GF-D8 (cell line): ENCODE measurements around the gene PRUNE2.

Source experiments
- DNase-seq: peaks from one replicate; lab custom pipeline; 2025; lab: John Stamatoyannopoulos, UW

The PRUNE2 gene

GRCh38 chr9:76734716-76735115, 171.2 kb downstream of the PRUNE2 start:
- no peak for DNase-seq

- DNase-seq = no peak
Observed at GRCh38 chr9:76733096-76733495, 172.8 kb downstream of the PRUNE2 start.

DNA sequence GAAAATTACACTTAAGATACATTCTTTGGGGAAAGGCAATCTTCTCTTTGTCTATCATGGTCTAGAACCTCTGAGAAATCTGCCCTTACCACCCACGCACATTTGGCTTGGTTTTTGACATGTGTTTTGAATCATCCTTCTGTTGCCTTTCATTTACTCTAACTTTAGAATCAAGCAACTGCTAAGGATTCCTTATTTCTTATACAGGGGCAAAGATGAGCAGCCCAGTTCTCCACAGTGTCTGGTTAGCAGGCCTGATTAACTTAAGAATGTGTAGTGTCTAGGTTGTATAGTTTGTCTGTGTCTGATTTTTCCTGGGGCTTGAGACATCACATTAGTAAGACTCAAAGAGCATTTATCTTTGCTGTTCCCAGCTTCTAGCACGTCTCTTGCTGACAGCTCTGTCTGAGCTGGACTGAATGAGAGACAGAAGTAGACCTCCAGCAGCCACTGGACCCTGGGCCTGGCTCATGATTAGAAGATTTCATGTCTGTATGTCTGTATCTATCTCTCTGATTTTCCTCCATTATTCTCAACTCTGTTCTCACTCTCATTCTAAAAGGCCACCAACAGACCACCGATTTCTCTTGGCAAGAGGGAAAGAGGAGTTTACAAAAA, 173.5 kb downstream of the PRUNE2 start:
- DNase-seq = no peak

DNA sequence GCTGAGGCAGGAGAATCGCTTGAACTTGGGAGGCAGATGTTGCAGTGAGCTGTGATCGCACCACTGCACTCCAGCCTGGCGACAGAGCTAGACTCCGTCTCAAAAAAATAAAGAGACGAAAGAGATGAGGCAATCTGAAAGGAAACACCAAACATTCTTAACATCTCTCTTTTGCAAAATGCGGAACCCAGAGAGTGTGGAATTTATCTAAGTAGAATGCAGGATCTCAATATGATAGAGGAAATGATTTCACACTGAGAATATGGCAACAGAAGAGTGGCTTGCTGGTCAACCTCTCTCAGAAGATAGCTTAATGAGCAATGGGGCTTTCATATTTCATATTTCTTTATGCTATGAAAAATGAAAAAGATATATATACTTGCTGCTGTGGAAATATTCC, 175.1 kb downstream of the PRUNE2 start:
- no peak for DNase-seq

GRCh38 chr9:76729980-76730737, 175.8 kb downstream of the PRUNE2 start:
- DNase-seq = no peak

GRCh38 chr9:76729116-76729515, 176.8 kb downstream of the PRUNE2 start:
- no peak for DNase-seq

DNA sequence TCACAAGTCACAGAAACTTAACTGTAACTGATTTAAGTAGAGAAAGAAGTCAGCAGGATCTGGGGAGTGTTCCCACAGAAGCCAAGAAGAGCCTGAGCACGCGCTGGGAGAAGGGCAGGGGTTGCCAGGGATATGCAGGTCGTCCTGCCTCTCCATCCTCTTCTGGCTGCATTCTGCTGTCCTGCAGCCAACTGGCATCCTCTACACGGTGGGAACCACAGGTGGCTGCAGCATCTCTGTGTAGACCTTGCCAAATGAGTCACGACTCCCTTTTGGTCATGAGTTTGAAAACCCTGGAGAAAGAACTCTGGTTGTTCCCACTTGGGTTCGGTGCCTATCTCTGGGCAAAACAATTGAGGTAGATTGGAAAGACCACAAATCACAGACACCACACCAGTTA, 180.0 kb downstream of the PRUNE2 start:
- DNase-seq = no peak

DNA sequence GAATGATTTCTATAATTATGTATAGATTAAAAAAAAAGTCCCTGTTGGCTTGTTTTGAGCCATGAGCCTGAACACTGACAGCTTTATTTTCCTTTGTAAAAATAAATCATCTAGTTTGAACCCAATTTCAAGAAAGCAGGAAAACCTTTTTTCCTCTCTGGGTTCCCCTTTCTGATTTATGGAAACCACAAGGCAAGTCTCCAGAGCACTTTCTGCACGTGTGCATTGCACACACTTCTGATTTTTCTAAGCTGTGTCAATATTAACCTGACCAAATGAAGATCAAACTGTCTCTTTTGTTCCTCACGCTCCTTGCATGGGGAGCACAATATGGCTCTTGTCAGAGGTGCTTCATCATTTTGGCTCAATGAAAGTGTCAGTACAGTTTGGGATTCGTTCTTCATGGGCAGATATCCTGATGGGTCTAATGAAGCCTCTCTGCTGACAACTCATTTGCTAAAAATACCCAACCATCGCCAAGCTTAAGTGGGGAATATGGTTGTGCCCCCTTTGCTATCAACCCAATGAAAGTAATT, 180.8 kb downstream of the PRUNE2 start:
- DNase-seq = no peak

DNA sequence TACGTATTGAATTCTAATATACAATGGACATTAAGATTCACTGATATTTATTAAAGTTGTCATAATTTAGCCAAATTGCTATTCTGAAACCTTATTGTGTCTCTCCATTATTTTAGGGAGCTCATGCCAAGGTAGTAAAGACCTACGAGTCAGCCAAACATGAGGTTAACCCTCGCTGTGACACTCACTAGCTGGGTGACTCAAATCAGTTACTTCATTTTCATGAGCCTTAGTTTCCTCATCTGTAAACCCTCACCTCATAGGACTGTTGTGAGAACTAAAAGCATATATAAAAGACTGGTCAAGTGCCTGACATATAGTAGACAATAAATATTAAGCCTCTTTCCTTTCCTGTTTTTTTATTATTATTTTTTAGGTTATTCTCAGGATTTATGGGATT, 185.7 kb downstream of the PRUNE2 start:
- DNase-seq = no peak

DNA sequence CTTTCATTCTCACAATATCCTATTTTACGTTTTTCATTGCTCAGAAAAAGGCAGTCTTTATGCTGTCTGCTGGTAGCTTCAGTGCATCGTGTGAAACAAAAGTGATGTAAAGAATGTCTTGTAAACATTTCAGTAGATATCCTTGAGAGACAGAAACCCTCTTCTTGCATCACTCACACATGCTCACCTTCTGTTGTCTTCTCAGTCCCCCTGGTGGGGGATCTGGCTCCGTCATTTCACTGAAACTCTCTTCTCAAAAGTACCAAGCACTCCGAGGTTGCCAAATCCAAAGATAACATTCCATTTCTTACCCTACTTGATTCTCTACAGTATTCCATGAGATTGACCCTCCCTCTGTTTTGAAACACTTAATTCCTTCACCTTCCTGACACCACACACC, 187.7 kb downstream of the PRUNE2 start:
- no peak for DNase-seq

DNA sequence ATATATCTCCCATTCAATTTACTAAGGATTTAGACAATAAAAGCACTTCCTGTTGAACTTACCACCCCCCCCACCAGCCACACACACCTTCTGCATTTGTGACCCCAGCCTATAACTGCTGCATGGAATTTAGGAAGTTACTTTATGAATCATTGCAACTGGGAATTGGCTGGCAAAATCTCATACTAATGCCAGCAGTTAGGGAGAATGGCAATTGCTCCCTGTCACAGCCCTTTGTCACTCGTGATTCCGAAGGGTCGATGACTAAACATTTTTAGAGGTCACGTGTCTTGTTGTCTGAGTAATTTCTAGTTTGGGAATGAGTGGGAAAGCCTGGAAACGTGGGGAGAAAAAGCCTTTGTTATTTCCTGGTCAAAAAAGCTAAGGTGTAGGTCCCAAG, 188.3 kb downstream of the PRUNE2 start:
- no peak for DNase-seq

DNA sequence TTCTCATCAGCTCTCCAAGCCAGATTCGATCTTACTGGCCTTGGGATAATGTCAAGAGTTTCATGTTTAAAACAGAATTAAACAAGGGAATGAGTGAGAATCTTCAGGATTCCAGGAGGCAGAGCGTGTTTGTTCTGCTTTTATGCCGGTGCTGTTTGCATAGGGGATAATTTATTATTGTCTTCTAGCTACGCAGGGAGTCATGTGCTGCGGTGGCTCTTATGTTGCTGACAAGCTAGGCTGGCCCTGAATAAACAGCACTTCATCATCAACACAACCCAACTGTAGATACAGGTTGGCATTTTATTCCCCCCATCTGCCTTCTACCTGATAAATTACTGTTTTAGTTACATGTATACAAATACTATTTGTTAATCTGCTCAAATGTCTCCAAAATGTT, 188.7 kb downstream of the PRUNE2 start:
- DNase-seq = no peak

- no peak for DNase-seq
Observed at GRCh38 chr9:76716085-76716672, 189.7 kb downstream of the PRUNE2 start.

DNA sequence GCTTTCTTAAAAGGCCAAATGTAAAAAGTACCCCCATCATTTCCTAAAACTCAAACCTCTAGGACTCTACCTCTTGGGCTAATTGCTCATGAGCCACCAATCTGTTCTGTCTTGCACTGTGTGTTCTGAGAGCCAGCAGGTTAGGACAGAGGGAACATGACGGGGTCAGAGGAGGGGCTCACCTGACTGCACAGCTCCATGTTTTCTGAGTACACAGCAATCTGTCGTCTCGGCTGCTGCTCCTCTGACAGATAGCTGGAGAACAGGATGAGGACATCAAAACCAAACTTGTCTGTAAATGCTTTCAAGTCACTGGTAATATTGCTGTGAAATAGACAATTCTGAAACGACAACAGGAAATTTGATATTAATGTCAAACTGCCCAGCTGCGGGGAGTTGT, 192.5 kb downstream of the PRUNE2 start:
- no peak for DNase-seq

GRCh38 chr9:76709020-76709419, 196.9 kb downstream of the PRUNE2 start:
- DNase-seq = no peak

DNA sequence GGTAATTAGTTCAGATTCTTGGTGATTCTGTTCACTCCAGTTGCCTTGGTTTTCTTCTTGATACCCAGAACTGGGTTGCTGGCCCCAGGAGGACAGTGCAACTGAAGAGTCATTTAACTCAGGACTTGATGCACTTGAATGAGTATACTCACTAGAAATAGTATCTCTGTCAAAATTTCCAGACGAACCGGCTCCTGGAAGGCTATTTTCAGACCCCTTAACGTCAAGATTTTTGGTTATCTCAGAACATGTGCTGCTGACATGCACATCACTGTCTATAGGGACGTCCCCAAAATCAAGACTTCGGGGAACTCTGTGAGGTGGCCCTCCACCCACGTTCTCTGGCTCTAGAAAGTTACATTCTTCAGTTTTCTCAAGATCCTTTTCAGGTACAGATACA, 198.4 kb downstream of the PRUNE2 start:
- DNase-seq = no peak

GRCh38 chr9:76704593-76705204, 201.2 kb downstream of the PRUNE2 start:
- DNase-seq = peak; percentile 46

DNA sequence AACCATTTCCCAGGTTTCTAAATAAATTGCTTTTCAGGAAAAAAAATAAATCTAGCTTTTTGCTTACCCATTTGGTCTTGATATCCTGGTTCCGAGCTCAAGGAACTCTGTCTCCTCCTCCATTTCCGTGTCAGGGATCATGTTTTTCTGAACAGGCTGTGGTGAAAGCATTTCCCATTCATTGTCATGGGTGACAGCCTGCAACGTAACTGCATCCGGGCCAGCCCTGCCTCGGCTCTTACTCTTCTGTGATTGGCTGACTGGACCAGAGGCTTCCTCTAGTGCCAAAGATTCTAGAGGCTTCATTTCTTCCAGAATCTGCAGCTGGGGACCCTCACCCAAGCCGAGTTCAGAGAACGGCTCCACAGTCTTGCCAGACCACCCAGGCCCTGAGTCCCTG, 202.6 kb downstream of the PRUNE2 start:
- DNase-seq = no peak

- DNase-seq = no peak
Observed at GRCh38 chr9:76701441-76702039, 204.4 kb downstream of the PRUNE2 start.

GRCh38 chr9:76700916-76701315, 205.0 kb downstream of the PRUNE2 start:
- DNase-seq = no peak

GRCh38 chr9:76699971-76700370, 205.9 kb downstream of the PRUNE2 start:
- DNase-seq = no peak

- DNase-seq = no peak
Observed at GRCh38 chr9:76697554-76697953, 208.4 kb downstream of the PRUNE2 start.
